Keratinocyte (primary cell): ENCODE data around the gene UPF1.

Experiments used
- CTCF ChIP-seq, 3 experiments: IDR thresholded peaks in 1 of 3; conservative IDR thresholded peaks in 1 of 3; optimal IDR thresholded peaks in 1 of 3; 2 replicates in 2 of 3; 3 replicates in 1 of 3; pipeline versions ENCODE3 to v1.5.1; 2011; ENCODE audit warnings: low read length in 3 of 3, mild to moderate bottlenecking in 3 of 3, moderate library complexity in 2 of 3, control low read depth in 1 of 3, inconsistent platforms in 1 of 3; ENCODE audit not compliant: insufficient read depth in 2 of 3; ENCODE audit errors: extremely low read depth in 1 of 3
- EZH2 ChIP-seq: IDR thresholded peaks from one replicate; pipeline ENCODE4 v1.6.1; 2012; ENCODE audit warnings: inconsistent platforms, mild to moderate bottlenecking, low read length, moderate library complexity

GRCh38 chr19:18869023-18869618 is 37.4 kb downstream of the UPF1 start:
- TF ChIP-seq CTCF (optimal IDR thresholded peaks at IDR 0.05 in 1 of 3, IDR thresholded peaks at IDR 0.05 in 1 of 3, conservative IDR thresholded peaks at IDR 0.05 in 1 of 3; ENCODE audit: extremely low read depth in 1 of 3, insufficient read depth in 2 of 3, low read length in 3 of 3) (no peak), EZH2 (no peak)
